Neural crest cell (in vitro differentiated cells): ENCODE results near the gene TMPRSS11E. TPM values are rescaled to one million over a fixed set of nuclear protein-coding genes. Genes with fewer than 3 reads are reported as not detected.
"Not testable (repeated sequence)": the region's sequence is repeated elsewhere in the genome, so short reads cannot be mapped to it uniquely, and the experiment has no call there.

Experiments used
- DNase-seq: peaks from one replicate; pipeline ENCODE4 v3.0.0; 2021; ENCODE audit warnings: low read depth, mixed read lengths, low spot score
- H3K27ac Mint-ChIP-seq: one replicate; pipeline ENCODE4 v1.8.0; 2021; ENCODE audit warnings: mild to moderate bottlenecking, mixed read lengths; ENCODE audit not compliant: unreplicated experiment
- H3K27me3 Mint-ChIP-seq: 2 replicates; pipeline ENCODE4 v1.8.0; 2021; ENCODE audit warnings: low read depth, mild to moderate bottlenecking, mixed read lengths
- H3K36me3 Mint-ChIP-seq: 2 replicates; pipeline ENCODE4 v1.8.0; 2021; ENCODE audit warnings: low read depth, mild to moderate bottlenecking, mixed read lengths
- H3K4me1 Mint-ChIP-seq: 2 replicates; pipeline ENCODE4 v1.8.0; 2021; ENCODE audit warnings: mixed read lengths
- H3K4me3 Mint-ChIP-seq: one replicate; pipeline ENCODE4 v1.8.0; 2021; ENCODE audit warnings: mild to moderate bottlenecking, mixed read lengths
- H3K9me3 Mint-ChIP-seq: 2 replicates; pipeline ENCODE4 v1.8.0; 2021; ENCODE audit warnings: mixed read lengths
- total RNA-seq: library from RNA; stranded (reverse); gene quantifications from 2 replicates; pipeline ENCODE4 v1.2.1, GENCODE V29; 2021
- TF ChIP-seq, protein P1 (sequence below): fragments of 200-600 bp; sonication (generic); conservative IDR thresholded peaks from 2 replicates; pipeline ENCODE4 v1.5.0; 2021; ENCODE audit warnings: antibody characterized with exemption, mild to moderate bottlenecking

TMPRSS11E gene
- total RNA-seq, 1 donor from 2014 or later: not detected

- peaks cover 13% of the 10 kb centered on the region for H3K27me3 Mint-ChIP-seq
- H3K4me1 Mint-ChIP-seq: peaks cover 3% of the 10 kb centered on the region
- peaks cover 2% of the 10 kb centered on the region for H3K9me3 Mint-ChIP-seq
- H3K27ac Mint-ChIP-seq: no peak overlapping the region
- no peak overlapping the region for H3K4me3 Mint-ChIP-seq
- no peak for DNase-seq
- H3K36me3 Mint-ChIP-seq: no peaks in the 10 kb centered on the region
- TF ChIP-seq, protein P1, sequence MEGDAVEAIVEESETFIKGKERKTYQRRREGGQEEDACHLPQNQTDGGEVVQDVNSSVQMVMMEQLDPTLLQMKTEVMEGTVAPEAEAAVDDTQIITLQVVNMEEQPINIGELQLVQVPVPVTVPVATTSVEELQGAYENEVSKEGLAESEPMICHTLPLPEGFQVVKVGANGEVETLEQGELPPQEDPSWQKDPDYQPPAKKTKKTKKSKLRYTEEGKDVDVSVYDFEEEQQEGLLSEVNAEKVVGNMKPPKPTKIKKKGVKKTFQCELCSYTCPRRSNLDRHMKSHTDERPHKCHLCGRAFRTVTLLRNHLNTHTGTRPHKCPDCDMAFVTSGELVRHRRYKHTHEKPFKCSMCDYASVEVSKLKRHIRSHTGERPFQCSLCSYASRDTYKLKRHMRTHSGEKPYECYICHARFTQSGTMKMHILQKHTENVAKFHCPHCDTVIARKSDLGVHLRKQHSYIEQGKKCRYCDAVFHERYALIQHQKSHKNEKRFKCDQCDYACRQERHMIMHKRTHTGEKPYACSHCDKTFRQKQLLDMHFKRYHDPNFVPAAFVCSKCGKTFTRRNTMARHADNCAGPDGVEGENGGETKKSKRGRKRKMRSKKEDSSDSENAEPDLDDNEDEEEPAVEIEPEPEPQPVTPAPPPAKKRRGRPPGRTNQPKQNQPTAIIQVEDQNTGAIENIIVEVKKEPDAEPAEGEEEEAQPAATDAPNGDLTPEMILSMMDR: no peak
These were observed 39.4 kb upstream of the TMPRSS11E start for GRCh38 chr4:68407868-68408190.

DNA sequence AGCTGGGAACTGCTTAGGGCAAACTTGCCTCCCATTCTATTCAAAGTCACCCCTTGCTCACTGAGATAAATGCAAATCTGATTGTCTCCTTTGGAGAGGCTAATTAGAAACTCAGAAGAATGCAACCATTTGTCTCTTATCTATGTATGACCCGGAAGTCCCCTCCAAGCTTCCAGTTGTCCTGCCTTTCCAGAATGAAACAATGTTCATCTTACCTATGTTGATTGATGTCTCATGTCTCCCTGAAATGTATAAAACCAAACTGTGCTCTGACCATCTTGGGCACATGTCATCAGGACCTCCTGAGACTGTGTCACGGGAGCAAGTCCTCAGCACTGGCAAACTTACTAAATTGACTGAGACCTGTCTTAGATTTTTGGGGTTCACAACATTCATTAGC lies 37.1 kb upstream of the TMPRSS11E start:
- peaks cover 2% of the 10 kb centered on the region for H3K9me3 Mint-ChIP-seq
- H3K36me3 Mint-ChIP-seq: no peaks in the 10 kb centered on the region
- DNase-seq: no peak
- H3K4me1 Mint-ChIP-seq: no peaks in the 10 kb centered on the region
- peaks cover 11% of the 10 kb centered on the region for H3K27me3 Mint-ChIP-seq
- H3K27ac Mint-ChIP-seq: no peak overlapping the region
- H3K4me3 Mint-ChIP-seq: no peak overlapping the region
- TF ChIP-seq, protein P1: no peak

DNA sequence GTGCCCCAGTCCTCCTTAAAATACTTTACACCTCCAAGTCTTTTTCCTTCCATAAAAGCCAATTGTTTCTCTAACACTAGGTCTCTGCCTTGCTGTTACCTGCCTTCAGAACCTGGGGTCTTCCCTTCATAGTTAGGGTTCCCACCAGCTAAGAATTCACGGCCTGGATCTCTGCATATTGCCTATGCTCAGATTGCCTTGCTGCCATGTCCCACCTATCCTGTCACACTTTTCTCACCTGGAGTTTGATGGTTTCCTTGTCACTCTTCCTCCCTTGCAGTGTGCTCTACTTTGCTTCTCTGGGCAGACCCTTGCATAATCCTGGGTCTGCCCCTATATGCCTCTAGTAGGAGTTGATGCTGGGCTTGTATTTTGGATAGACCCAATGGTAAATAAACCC lies 36.6 kb upstream of the TMPRSS11E start:
- Mint-ChIP-seq H3K36me3 (no peaks in the 10 kb centered on the region), H3K4me3 (no peak overlapping the region), H3K27ac (no peak overlapping the region), H3K4me1 (no peaks in the 10 kb centered on the region), H3K9me3 (peaks cover 2% of the 10 kb centered on the region), H3K27me3 (peaks cover 11% of the 10 kb centered on the region)
- DNase-seq: no peak
- TF ChIP-seq, protein P1: no peak

DNA sequence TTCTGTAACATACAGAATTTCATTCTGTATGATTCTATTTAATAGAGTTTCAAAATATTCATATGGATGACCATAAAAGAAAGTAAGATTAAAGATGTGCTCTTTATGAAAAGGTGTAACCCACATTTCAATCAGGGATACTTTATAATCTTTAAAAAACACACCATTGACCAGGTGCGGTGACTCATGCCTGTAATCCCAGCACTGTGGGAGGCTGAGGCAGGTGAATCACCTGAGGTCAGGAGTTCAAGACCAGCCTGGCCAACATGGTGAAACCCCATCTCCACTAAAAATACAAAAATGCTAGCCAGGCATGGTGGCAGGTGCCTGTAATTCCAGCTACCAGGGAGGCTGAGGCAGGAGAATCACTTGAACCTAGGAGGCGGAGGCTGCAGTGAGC lies 35.2 kb upstream of the TMPRSS11E start:
- not testable (repeated sequence) for H3K4me1 Mint-ChIP-seq, DNase-seq, H3K4me3 Mint-ChIP-seq, H3K27ac Mint-ChIP-seq, H3K36me3 Mint-ChIP-seq, H3K9me3 Mint-ChIP-seq, H3K27me3 Mint-ChIP-seq

- TF ChIP-seq, protein P1: no peak
- Mint-ChIP-seq H3K4me3 (no peak overlapping the region), H3K27me3 (no peaks in the 10 kb centered on the region), H3K36me3 (no peaks in the 10 kb centered on the region), H3K27ac (no peak overlapping the region), H3K4me1 (no peaks in the 10 kb centered on the region), H3K9me3 (peaks cover 4% of the 10 kb centered on the region)
- no peak for DNase-seq
These were observed 30.7 kb upstream of the TMPRSS11E start for GRCh38 chr4:68416591-68416990.

DNA sequence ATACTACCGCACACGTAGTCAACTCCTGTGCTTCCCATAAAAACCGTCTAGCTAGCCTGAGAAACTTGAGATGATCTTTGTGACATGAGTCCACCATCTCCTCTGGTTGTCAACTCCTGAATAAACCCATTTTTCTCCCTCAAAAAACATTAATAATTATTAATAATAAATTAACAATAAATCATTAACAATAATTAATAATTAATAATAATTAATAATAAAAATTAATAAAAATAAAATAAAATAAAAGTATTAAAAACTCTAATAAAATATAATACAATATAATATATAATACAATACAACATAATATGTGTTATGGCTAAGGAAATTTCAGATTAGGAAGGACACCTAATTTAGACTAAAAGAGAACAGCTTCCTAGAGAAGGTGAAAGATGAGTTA lies 20.7 kb upstream of the TMPRSS11E start:
- H3K4me1 Mint-ChIP-seq: no peaks in the 10 kb centered on the region
- DNase-seq: no peak
- TF ChIP-seq, protein P1: no peak
- H3K4me3 Mint-ChIP-seq: no peak overlapping the region
- H3K27ac Mint-ChIP-seq: no peak overlapping the region
- H3K9me3 Mint-ChIP-seq: peaks cover 8% of the 10 kb centered on the region
- peaks cover 3% of the 10 kb centered on the region for H3K36me3 Mint-ChIP-seq
- no peaks in the 10 kb centered on the region for H3K27me3 Mint-ChIP-seq
